Measurements from ENCODE around the gene INO80C. TPM values are rescaled to one million over a fixed set of nuclear protein-coding genes. Genes with fewer than 3 reads are reported as not detected.

INO80C gene
- total RNA-seq, 4 donors from 2014 or later: 2.8 to 11.9 (median 7.4) TPM

DNA sequence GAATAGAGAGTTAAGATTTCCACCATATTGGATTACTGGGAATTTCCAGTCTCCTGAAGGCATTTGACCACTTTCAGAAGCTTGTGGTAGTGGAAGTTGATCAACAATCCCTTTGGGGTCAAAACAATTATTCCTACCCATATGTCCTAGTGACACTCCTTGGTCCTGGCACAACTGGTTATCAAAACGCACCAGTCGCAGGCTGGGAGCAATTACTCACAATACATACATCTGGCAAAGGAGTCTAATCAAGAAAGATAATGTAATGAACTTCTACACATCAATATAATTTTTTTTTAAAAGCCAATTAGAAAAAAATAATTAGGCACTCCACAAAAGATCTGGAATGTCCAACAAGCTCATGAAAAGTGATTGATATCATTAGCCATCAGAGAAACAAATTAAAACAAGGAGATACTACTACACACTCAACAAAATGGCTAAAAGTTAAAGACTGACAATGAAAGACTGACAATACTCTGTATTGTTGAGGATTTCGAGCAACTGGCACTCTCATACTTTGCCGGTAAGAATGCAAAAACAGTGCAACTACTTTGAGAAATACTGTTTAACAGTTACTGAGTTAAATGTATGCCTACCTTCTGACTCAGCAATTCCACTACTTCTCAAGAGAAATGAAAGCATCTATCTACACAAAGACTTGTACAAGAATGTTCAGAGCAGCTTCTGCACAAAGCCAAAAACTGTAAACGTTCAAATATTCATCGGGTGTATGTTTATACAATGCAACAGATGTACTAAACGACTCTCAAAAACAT lies 2.0 kb downstream of the INO80C start:
- TF ChIP-seq CTCF (IDR thresholded peaks at IDR 0.05; ENCODE audit: low read depth): no peak

DNA sequence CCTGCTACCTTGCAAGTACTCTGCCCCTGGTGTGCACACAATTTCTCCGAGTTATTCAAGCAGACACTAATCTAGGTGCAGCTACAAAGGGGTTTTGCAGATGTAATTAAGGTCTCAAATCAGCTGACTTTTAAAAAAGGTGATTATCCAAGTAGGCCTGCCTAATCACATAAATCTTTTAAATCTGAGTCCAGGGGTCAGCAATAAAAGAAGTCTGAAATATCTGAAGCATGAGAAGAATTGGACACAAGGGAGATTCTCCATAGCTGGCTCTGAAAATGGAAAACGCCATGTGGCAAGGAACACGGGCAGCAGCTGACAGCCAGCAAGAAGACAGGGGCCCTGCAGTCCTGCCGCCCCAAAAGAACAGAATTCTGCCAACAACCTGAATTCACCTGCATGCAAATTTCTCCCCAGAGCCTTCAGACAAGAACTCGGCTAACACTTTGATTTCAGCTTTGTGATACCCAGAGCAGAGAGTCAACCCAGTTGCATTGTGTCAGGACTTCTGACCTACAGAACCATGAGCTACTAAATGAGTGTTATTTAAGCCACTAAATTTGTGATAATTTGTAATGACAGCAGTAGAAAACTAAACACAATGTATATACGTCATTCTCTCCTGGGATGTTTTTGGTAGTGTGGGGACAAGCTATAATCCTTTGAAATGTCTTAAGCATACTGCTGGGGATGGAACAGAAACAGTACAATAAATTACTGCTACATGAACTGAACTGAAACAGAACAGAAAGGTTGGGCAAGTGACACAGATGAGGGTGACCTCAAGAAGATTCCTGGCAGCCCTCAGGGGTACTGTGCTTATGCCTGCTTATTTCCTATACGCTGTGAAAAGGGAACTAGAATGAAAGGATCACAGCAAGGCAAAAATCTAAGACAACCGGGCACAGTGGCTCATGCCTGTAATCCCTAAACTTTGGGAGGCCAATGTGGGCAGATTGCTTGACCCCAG lies 3.2 kb downstream of the INO80C start:
- no peak for TF ChIP-seq CTCF (IDR thresholded peaks at IDR 0.05; ENCODE audit: low read depth)

DNA sequence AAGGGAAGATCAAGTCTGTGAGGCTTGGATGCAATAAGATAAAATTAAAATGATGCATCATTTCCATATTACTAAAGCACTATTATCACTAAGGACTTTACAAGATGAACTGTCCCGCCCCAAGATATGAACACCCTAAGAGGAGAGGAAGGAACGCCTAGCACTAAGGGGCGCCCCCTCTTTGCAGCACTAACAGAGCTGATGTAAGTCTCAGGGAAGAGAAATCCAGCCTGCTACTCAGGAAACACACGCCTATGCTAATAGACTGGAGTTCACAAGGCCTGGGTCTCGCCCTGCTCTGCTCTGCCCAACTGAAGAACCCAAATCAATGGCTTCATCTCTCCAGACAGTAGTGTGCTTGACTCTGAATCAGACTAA lies 6.1 kb downstream of the INO80C start:
- no peak for TF ChIP-seq CTCF (IDR thresholded peaks at IDR 0.05; ENCODE audit: low read depth)

GRCh38 chr18:35490894-35491699 lies 6.7 kb downstream of the INO80C start:
- TF ChIP-seq CTCF (IDR thresholded peaks at IDR 0.05; ENCODE audit: low read depth): no peak

DNA sequence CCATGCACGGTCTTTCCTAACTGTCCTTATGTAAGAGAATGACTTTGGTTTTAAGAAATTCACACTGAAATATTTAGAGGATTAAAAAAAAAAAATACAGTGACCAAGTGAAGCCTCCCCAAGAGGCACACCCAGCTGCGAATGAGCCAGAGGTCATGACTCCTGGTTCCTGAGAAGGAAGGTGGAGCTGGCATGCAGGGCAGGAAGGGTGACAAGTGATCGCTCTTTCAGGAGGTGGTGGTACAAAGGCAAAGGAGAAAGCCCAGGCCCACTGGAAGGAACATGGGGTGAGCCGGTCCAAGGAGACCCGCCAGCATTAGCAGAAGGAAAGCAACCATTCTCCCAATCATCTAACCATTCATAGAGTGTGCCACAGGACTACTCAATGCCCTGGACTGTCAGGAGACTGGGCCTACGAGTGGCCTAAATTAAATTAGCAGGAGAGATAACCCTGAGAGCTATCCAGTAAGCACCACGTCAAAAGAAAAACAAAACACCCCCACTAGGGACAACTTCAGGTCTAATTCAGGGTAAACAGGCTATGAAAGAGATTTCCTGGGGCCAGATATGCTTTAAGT lies 7.8 kb downstream of the INO80C start:
- no peak for TF ChIP-seq CTCF (IDR thresholded peaks at IDR 0.05; ENCODE audit: low read depth)

- no peak for TF ChIP-seq CTCF (IDR thresholded peaks at IDR 0.05; ENCODE audit: low read depth)
These were observed 11.9 kb downstream of the INO80C start for GRCh38 chr18:35485852-35486251.

All from subcutaneous adipose tissue (tissue), 4 donors.